ENCODE measurements around the gene BRD9. TPM values are rescaled to one million over a fixed set of nuclear protein-coding genes. Genes with fewer than 3 reads are reported as not detected.

The BRD9 gene
- total RNA-seq (2022; extraction: Qiagen RNA extraction; ENCODE audit: low read depth) = 35.0 to 41.6 TPM (median 37.8 TPM) in 5 replicates

GRCh38 chr5:892394-893136 lies at the start of gene BRD9, which contains the start of gene TRIP13:
BRD9 (minus strand) TSS chr5:892801; CDS start chr5:892657, 144 bp downstream.
TRIP13 (plus strand) TSS chr5:892884; CDS start chr5:892999, 115 bp downstream.

GRCh38 chr5:850511-851006 lies 42.0 kb downstream of the BRD9 start, which contains the start of gene ZDHHC11:
ZDHHC11 (minus strand) TSS chr5:850986; CDS start chr5:850602, 384 bp downstream.

Other genes starting within 250 kb of the BRD9 start
- gene TPPP, start 199.4 kb downstream of the BRD9 start, total RNA-seq (2022; extraction: Qiagen RNA extraction; ENCODE audit: low read depth) = 5.1 to 6.4 TPM (median 5.5 TPM) in 5 replicates
- 0.92 to 1.5 TPM (median 1.1 TPM) in 5 replicates for gene ZDHHC11B, start 108.1 kb downstream of the BRD9 start, total RNA-seq (2022; extraction: Qiagen RNA extraction; ENCODE audit: low read depth)
- gene ZDHHC11, start 41.8 kb downstream of the BRD9 start, total RNA-seq (2022; extraction: Qiagen RNA extraction; ENCODE audit: low read depth) = 11.1 to 22.4 TPM (median 18.3 TPM) in 5 replicates
- 54.3 to 72.1 TPM (median 66.0 TPM) in 5 replicates for gene TRIP13, start 83 bp upstream of the BRD9 start, total RNA-seq (2022; extraction: Qiagen RNA extraction; ENCODE audit: low read depth)
- 8.7 to 13.3 TPM (median 10.7 TPM) in 5 replicates for gene NKD2, start 116.0 kb upstream of the BRD9 start, total RNA-seq (2022; extraction: Qiagen RNA extraction; ENCODE audit: low read depth)
- gene SLC12A7, start 219.3 kb upstream of the BRD9 start, total RNA-seq (2022; extraction: Qiagen RNA extraction; ENCODE audit: low read depth) = 22.9 to 29.7 TPM (median 29.1 TPM) in 5 replicates